D721Med (cell line): ENCODE data around the gene GAGE2A.

Experiments used
- DNase-seq: peaks from one replicate; pipeline ENCODE4 v3.0.0; 2011; ENCODE audit warnings: low spot score; ENCODE audit not compliant: insufficient read length
- FAIRE-seq: peaks from 2 replicates; lab custom pipeline; 2011; peaks lifted over from hg19 to GRCh38; lab: Jason Lieb, UNC
- TF ChIP-seq, protein P1 (sequence below): IDR thresholded peaks from 2 replicates; pipeline ENCODE4 v1.5.1; 2012; ENCODE audit warnings: mild to moderate bottlenecking, control low read depth; ENCODE audit not compliant: insufficient read depth; ENCODE audit errors: missing control alignments

Gene GAGE2A

DNA sequence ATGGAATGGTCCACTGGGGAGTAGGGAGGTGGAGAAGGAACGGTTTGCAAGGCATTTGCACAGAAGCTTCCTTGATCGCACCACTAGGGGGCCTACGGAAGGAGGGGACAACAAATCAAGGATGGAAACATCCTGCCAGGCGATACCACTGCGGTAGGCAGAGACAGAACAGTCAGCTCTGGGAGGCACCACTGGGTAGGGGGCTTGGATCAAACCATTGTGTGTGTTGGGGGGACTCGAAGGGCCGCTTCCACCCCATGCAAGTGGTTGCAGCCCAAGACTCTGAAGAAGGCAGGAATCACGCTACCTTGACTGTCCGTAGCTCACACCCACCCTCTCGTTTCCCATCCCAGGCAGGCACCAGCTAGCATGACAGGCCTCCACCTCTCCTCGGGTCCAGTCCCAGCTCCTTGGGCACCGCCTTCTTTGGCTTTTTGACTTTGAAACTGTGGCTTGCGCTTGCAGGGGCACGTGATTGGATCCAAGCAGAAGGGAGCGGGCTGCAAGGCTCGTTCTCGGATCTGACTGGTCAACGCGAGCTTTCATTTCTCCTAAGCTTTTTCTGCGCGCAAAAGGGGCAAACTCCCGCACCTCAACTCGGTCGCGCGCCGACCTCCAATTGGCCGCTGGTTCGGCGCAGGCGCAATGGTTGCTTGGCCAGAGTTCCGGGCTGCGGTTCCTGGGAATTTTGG is 37.9 kb downstream of the GAGE2A start:
- no peak for FAIRE-seq
- DNase-seq, result no peak
- TF ChIP-seq, protein P1, sequence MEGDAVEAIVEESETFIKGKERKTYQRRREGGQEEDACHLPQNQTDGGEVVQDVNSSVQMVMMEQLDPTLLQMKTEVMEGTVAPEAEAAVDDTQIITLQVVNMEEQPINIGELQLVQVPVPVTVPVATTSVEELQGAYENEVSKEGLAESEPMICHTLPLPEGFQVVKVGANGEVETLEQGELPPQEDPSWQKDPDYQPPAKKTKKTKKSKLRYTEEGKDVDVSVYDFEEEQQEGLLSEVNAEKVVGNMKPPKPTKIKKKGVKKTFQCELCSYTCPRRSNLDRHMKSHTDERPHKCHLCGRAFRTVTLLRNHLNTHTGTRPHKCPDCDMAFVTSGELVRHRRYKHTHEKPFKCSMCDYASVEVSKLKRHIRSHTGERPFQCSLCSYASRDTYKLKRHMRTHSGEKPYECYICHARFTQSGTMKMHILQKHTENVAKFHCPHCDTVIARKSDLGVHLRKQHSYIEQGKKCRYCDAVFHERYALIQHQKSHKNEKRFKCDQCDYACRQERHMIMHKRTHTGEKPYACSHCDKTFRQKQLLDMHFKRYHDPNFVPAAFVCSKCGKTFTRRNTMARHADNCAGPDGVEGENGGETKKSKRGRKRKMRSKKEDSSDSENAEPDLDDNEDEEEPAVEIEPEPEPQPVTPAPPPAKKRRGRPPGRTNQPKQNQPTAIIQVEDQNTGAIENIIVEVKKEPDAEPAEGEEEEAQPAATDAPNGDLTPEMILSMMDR, result no peak

DNA sequence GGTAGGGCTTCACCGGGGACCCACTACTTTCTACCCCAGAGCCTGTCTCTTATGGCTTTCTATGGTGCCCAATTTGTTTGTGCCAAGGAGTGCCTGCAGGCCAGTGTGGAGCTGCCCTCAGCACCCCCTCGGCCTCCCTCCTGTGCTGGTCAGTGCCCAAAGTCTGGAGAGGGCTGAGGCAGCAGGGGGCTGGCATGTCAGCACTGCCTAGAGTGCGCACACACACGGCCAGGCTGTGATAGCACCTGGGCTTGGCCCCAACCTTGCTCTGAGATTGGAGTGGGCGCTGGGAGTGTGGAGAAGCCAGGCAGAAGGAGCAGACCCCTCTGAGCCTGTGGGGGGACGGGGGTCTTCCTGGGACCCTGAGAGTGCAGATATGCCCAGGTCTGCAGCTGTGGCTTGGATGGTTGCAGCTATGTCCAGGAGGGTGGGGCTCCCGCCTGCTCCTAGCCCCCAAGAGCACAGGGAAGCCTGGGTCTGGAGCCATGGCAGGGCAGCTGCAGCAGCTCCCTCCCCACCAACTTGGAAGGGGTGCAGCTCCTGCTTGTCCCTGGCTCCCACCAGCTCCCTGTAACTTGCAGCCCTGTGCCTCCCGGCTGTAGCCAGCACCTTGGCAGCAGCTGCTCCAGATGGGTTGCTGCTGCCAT is 55.8 kb downstream of the GAGE2A start:
- no peak for DNase-seq
- FAIRE-seq, result no peak
- TF ChIP-seq, protein P1, result no peak
